Uterus (tissue), 4 donors: ENCODE results near the gene MBNL1. TPM values are rescaled to one million over a fixed set of nuclear protein-coding genes. Genes with fewer than 3 reads are reported as not detected.
A peak's percentile ranks its signal among the peaks of the same experiment; 100 is the strongest.

ENCODE experiments used
- DNase-seq, 2 donors: peaks; one replicate each; pipeline ENCODE4 v3.0.0-alpha.2; 2019 to 2020
- H3K27ac ChIP-seq, 2 donors: fragments of 200-600 bp; sonication (generic); 1 replicate in 1 of 2; 2 replicates in 1 of 2; pipeline ENCODE4 v1.5.1; 2016 to 2018
- H3K27me3 ChIP-seq, 2 donors: fragments of 200-600 bp; sonication (generic); one replicate each; pipeline ENCODE4 v1.5.1; 2018 to 2019; ENCODE audit warnings: control low read depth in 1 of 2
- H3K36me3 ChIP-seq, 2 donors: fragments of 200-600 bp; sonication (generic); one replicate each; pipeline ENCODE4 v1.5.1; 2019; ENCODE audit warnings: control low read depth in 1 of 2
- H3K4me1 ChIP-seq, 2 donors: fragments of 200-600 bp; sonication (generic); one replicate each; pipeline ENCODE4 v1.5.1; 2018 to 2019; ENCODE audit warnings: control low read depth in 1 of 2
- H3K4me3 ChIP-seq, 2 donors: fragments of 200-600 bp; sonication (generic); 1 replicate in 1 of 2; 2 replicates in 1 of 2; pipeline ENCODE4 v1.5.1; 2018 to 2019; ENCODE audit warnings: mild to moderate bottlenecking in 1 of 2
- H3K9me3 ChIP-seq, 2 donors: fragments of 200-600 bp; sonication (generic); one replicate each; pipeline ENCODE4 v1.5.1; 2019; ENCODE audit warnings: control low read depth in 1 of 2
- POLR2A ChIP-seq, 2 donors: fragments of 450-650 bp; IDR thresholded peaks; one replicate each; pipeline ENCODE4 v1.6.1; 2016; ENCODE audit warnings: antibody characterized with exemption in 2 of 2, mild to moderate bottlenecking in 1 of 2, moderate library complexity in 1 of 2
- intact Hi-C: fragments of 100-400 bp; cut with DNase I; formaldehyde crosslinking; loops from one replicate; pipeline ENCODE4 v1.15.1; 2023; ENCODE audit warnings: low total_unique reads
- total RNA-seq, 4 donors: library from RNA; depleted of rRNA in 3 of 4; stranded (reverse); fragments of >200 nt in 3 of 4; gene quantifications; one replicate each; pipeline versions ENCODE4 v1.1.0 to v1.2.4, GENCODE V29; 2014 to 2023
- TF ChIP-seq, protein P1 (sequence below), 4 experiments: fragments of 200-600 bp in 2 of 4; fragments of 450-650 bp in 2 of 4; sonication (generic) in 2 of 4; IDR thresholded peaks; one replicate each; pipeline ENCODE4 v1.5.1; 2016 to 2019; ENCODE audit warnings: antibody characterized with exemption in 4 of 4, mild to moderate bottlenecking in 2 of 4, moderate library complexity in 1 of 4
- donor health status: DM: yes; HTN: yes; CAD: no.

MBNL1 gene
- total RNA-seq, 4 donors from 2014 or later = 219 to 470 (median 243) TPM

DNA sequence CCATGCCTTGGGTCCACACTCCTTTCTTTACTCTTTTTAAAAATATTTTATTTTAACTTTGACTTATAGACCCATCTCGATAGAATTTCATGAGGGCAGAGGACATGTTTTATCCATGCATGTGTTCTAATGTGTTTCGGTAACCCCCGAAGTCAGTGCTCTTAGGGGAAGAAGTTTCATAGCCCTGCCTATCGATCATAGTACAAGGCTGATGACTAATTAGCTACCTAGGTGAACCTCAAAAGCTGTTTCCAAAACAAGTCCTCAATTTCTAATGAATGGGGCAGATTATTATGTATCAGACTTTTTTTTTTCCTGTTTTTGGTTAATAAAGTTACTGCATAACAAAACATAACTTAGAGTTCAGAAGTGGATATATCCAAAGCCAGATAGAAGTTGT, 82.0 kb downstream of the MBNL1 start:
- Histone ChIP-seq H3K36me3 (no peaks in the 10 kb centered on the region), H3K9me3 (no peaks in the 10 kb centered on the region), H3K4me1 (peaks cover 0 to 12% of the 10 kb centered on the region in 2 donors), H3K27ac (peak overlapping the region in 1 of 2 donors; percentile 31), H3K4me3 (no peak overlapping the region), H3K27me3 (no peaks in the 10 kb centered on the region)
- no peak for TF ChIP-seq POLR2A (IDR thresholded peaks at IDR 0.05)
- TF ChIP-seq, protein P1, sequence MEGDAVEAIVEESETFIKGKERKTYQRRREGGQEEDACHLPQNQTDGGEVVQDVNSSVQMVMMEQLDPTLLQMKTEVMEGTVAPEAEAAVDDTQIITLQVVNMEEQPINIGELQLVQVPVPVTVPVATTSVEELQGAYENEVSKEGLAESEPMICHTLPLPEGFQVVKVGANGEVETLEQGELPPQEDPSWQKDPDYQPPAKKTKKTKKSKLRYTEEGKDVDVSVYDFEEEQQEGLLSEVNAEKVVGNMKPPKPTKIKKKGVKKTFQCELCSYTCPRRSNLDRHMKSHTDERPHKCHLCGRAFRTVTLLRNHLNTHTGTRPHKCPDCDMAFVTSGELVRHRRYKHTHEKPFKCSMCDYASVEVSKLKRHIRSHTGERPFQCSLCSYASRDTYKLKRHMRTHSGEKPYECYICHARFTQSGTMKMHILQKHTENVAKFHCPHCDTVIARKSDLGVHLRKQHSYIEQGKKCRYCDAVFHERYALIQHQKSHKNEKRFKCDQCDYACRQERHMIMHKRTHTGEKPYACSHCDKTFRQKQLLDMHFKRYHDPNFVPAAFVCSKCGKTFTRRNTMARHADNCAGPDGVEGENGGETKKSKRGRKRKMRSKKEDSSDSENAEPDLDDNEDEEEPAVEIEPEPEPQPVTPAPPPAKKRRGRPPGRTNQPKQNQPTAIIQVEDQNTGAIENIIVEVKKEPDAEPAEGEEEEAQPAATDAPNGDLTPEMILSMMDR (IDR thresholded peaks at IDR 0.05) = no peak
- intact Hi-C loops = no loop called here
- DNase-seq = no peak

DNA sequence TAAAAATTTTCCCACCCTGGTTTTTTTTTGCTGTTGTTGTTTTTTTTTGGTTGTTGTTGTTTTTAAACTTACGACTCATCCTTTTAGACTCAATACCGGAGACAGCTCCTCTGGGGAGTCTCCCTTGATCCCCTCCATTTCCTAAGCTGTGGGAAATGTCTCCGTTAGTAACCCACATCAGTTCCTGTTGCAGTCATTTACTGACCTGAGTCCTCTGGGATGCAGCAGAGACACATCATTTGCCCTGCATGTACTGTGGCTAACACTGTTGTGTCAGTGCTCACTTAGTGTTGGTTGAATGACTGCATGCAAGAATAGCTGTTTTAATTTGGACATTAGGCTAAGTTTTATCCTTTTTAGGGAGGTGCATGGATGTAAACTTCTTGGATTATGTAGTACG, 83.8 kb downstream of the MBNL1 start:
- intact Hi-C loops = no loop called here
- Histone ChIP-seq H3K27me3 (no peaks in the 10 kb centered on the region), H3K4me1 (peaks cover 0 to 9% of the 10 kb centered on the region in 2 donors), H3K36me3 (no peaks in the 10 kb centered on the region), H3K27ac (peak overlapping the region in 1 of 2 donors; percentile 47), H3K9me3 (no peaks in the 10 kb centered on the region), H3K4me3 (no peak overlapping the region)
- no peak for TF ChIP-seq POLR2A (IDR thresholded peaks at IDR 0.05)
- TF ChIP-seq, protein P1 (IDR thresholded peaks at IDR 0.05) = no peak
- no peak for DNase-seq

- peaks cover 0 to 11% of the 10 kb centered on the region in 2 donors for H3K4me1 ChIP-seq
- no peaks in the 10 kb centered on the region for H3K27me3 ChIP-seq
- no peak overlapping the region for H3K4me3 ChIP-seq
- TF ChIP-seq POLR2A (IDR thresholded peaks at IDR 0.05) = no peak
- TF ChIP-seq, protein P1 (IDR thresholded peaks at IDR 0.05) = no peak
- DNase-seq = no peak
- H3K36me3 ChIP-seq = no peaks in the 10 kb centered on the region
- no peaks in the 10 kb centered on the region for H3K9me3 ChIP-seq
- H3K27ac ChIP-seq = peak overlapping the region in 1 of 2 donors; percentile 47
- intact Hi-C loops = no loop called here
These were observed 84.8 kb downstream of the MBNL1 start for GRCh38 chr3:152353578-152353977.

DNA sequence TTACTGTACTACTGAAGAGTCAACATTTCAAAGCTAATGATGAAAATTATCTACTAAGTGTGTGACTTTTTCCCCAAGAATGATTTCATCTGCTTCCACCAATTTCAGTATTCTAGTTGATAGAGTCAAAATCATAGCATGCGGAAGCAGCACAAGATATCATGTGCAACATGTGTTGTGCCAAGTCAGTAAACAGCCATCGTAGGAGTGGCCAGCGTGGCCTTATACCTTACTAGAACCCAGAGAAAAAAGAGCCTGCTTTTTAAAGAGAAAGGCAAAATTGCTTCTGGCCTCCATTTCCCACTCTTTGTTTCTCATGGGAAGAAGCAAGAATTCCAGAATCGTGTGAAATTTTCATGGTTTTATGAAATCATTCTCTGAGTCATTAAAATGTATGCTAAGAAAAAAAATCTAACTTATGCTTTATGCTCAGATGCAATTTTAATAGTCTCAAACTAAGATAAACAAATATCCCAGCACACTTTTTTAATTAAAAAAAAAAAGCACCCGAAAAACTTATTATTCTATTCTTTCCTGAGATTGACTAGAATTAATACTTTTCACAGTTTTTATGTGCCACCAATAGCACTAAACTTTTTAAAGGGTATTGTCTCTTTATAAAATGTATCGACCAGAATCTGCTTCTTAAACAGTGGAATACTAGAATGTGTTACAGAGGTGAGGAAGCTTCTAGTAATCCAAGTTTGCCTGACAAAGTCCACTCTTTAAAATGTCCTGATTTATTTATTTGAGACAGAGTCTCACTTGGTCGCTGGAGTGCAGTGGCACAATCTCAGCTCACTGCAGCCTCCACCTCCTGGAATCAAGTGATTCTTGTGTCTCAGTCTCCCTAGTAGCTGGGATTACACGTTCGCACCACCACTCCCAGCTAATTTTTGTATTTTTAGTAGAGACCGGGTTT, 87.3 kb downstream of the MBNL1 start:
- TF ChIP-seq, protein P1 (IDR thresholded peaks at IDR 0.05) = no peak
- TF ChIP-seq POLR2A (IDR thresholded peaks at IDR 0.05) = no peak
- no peak for DNase-seq
- Histone ChIP-seq H3K36me3 (no peaks in the 10 kb centered on the region), H3K27me3 (no peaks in the 10 kb centered on the region), H3K4me3 (no peak overlapping the region), H3K4me1 (peaks cover 0 to 11% of the 10 kb centered on the region in 2 donors), H3K9me3 (no peaks in the 10 kb centered on the region), H3K27ac (peak overlapping the region; percentile 8 to 18)
- intact Hi-C loops = no loop called here

DNA sequence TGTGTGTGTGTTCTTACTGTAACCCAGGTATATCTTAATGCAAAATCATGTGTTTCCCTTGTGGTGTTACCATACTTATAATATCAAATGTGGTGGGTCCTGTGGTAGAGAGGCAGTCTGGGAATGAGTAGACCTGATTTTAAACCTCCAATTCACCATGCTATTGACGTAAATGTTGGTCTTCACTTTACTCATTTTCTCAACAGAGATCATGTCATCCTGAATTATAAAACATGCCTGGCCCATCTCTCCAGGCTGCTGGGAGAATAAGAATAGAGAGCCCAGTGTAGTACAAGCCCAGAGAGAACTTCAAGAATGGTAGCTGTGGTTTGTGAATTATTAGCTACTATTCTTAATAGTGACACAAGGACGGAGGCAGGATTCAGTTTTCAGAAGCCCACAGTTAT, 88.1 kb downstream of the MBNL1 start:
- H3K27ac ChIP-seq = peak overlapping the region in 1 of 2 donors; percentile 23
- H3K36me3 ChIP-seq = no peaks in the 10 kb centered on the region
- no peak overlapping the region for H3K4me3 ChIP-seq
- peaks cover 0 to 11% of the 10 kb centered on the region in 2 donors for H3K4me1 ChIP-seq
- TF ChIP-seq POLR2A (IDR thresholded peaks at IDR 0.05) = no peak
- TF ChIP-seq, protein P1 (IDR thresholded peaks at IDR 0.05) = no peak
- H3K27me3 ChIP-seq = no peaks in the 10 kb centered on the region
- H3K9me3 ChIP-seq = no peaks in the 10 kb centered on the region
- DNase-seq = no peak
- intact Hi-C loops = no loop called here
